HEK293 (cell line): ENCODE results near the gene FUBP3.

ENCODE experiments used
- CTCF ChIA-PET: fragments of 350-600 bp; formaldehyde crosslinking; extraction: SDS; loops from one replicate; lab custom pipeline; 2021; ENCODE audit warnings: antibody characterized with exemption; lab: Yijun Ruan, JAX
- POLR2A ChIA-PET: fragments of 300-600 bp; formaldehyde crosslinking; extraction: SDS; loops from one replicate; lab custom pipeline; 2020; ENCODE audit warnings: antibody characterized with exemption, inconsistent platforms; lab: Yijun Ruan, JAX
- H3K27ac ChIP-seq: fragments of 200-500 bp; sonication (Bioruptor generic); 2 replicates; pipeline ENCODE4 v1.5.1; 2014; ENCODE audit warnings: low read depth, low read length, control low read depth, inconsistent platforms; ENCODE audit errors: extremely low read depth
- H3K36me3 ChIP-seq, 2 experiments: fragments of 200-500 bp in 1 of 2; sonication (Bioruptor generic) in 1 of 2; 1 replicate in 1 of 2; 2 replicates in 1 of 2; pipeline ENCODE4 v1.5.1; 2014 to 2017; ENCODE audit warnings: inconsistent platforms in 2 of 2, low read length in 2 of 2; ENCODE audit not compliant: control insufficient read depth in 2 of 2, insufficient read depth in 1 of 2
- H3K4me1 ChIP-seq: fragments of 200-500 bp; sonication (Bioruptor generic); 2 replicates; pipeline ENCODE4 v1.5.1; 2014; ENCODE audit warnings: mild to moderate bottlenecking, low read length, inconsistent platforms; ENCODE audit not compliant: control insufficient read depth, insufficient read depth
- H3K4me3 ChIP-seq: 2 replicates; pipeline ENCODE4 v1.5.1; 2011; ENCODE audit warnings: low read depth, mild to moderate bottlenecking, control low read depth, low read length, moderate library complexity
- H3K9me3 ChIP-seq: fragments of 200-500 bp; sonication (Bioruptor generic); 2 replicates; pipeline ENCODE4 v1.5.1; 2014; ENCODE audit warnings: low read depth, low read length, inconsistent platforms; ENCODE audit not compliant: control insufficient read depth, insufficient read depth
- BCL11A ChIP-seq: fragments of 450-650 bp; formaldehyde crosslinking; IDR thresholded peaks from 2 replicates; pipeline ENCODE4 v1.5.1; 2016; ENCODE audit warnings: low read depth, missing biosample characterization, missing genetic modification characterization
- BCL11B ChIP-seq: fragments of 450-650 bp; formaldehyde crosslinking; IDR thresholded peaks from 2 replicates; pipeline ENCODE4 v1.5.1; 2016; ENCODE audit warnings: low read depth, missing biosample characterization, missing genetic modification characterization
- CTCF ChIP-seq: fragments of 450-650 bp; formaldehyde crosslinking; IDR thresholded peaks from 2 replicates; pipeline ENCODE4 v1.5.1; 2016; ENCODE audit warnings: missing biosample characterization, missing genetic modification characterization
- EGR2 ChIP-seq: fragments of 450-650 bp; formaldehyde crosslinking; IDR thresholded peaks from 2 replicates; pipeline ENCODE4 v1.5.1; 2016; ENCODE audit warnings: low read depth, missing biosample characterization, missing genetic modification characterization
- RBAK ChIP-seq: fragments of 450-650 bp; formaldehyde crosslinking; IDR thresholded peaks from 2 replicates; pipeline ENCODE4 v1.5.1; 2016; ENCODE audit warnings: missing biosample characterization, missing genetic modification characterization
- SP2 ChIP-seq: fragments of 450-650 bp; formaldehyde crosslinking; IDR thresholded peaks from 2 replicates; pipeline ENCODE4 v1.5.1; 2016; ENCODE audit warnings: missing biosample characterization, missing genetic modification characterization
- SP3 ChIP-seq: fragments of 450-650 bp; formaldehyde crosslinking; IDR thresholded peaks from 2 replicates; pipeline ENCODE4 v1.5.1; 2016; ENCODE audit warnings: missing biosample characterization, missing genetic modification characterization
- SP7 ChIP-seq: fragments of 450-650 bp; formaldehyde crosslinking; IDR thresholded peaks from 2 replicates; pipeline ENCODE4 v1.5.1; 2016; ENCODE audit warnings: missing biosample characterization, missing genetic modification characterization
- WT1 ChIP-seq: fragments of 450-650 bp; formaldehyde crosslinking; IDR thresholded peaks from 2 replicates; pipeline ENCODE4 v1.5.1; 2016; ENCODE audit warnings: missing biosample characterization, missing genetic modification characterization
- YY2 ChIP-seq: fragments of 450-650 bp; formaldehyde crosslinking; IDR thresholded peaks from 2 replicates; pipeline ENCODE4 v1.5.1; 2016; ENCODE audit warnings: missing biosample characterization, missing genetic modification characterization
- ZBTB1 ChIP-seq: fragments of 450-650 bp; formaldehyde crosslinking; IDR thresholded peaks from 2 replicates; pipeline ENCODE4 v1.5.1; 2016; ENCODE audit warnings: missing biosample characterization, missing genetic modification characterization
- ZFHX2 ChIP-seq: fragments of 450-650 bp; formaldehyde crosslinking; conservative IDR thresholded peaks from 2 replicates; pipeline ENCODE4 v1.5.1; 2016; ENCODE audit warnings: missing biosample characterization, missing genetic modification characterization
- ZNF155 ChIP-seq: fragments of 450-650 bp; formaldehyde crosslinking; IDR thresholded peaks from 2 replicates; pipeline ENCODE4 v1.5.1; 2016; ENCODE audit warnings: missing biosample characterization, missing genetic modification characterization
- ZNF510 ChIP-seq: fragments of 450-650 bp; formaldehyde crosslinking; IDR thresholded peaks from 2 replicates; pipeline ENCODE4 v1.5.1; 2018; ENCODE audit warnings: mild to moderate bottlenecking, missing genetic modification characterization, missing biosample characterization; ENCODE audit not compliant: insufficient replicate concordance
- ZNF514 ChIP-seq: fragments of 450-650 bp; formaldehyde crosslinking; IDR thresholded peaks from 2 replicates; pipeline ENCODE4 v1.5.1; 2016; ENCODE audit warnings: missing biosample characterization, missing genetic modification characterization
- ZNF521 ChIP-seq: fragments of 450-650 bp; formaldehyde crosslinking; IDR thresholded peaks from 2 replicates; pipeline ENCODE4 v1.5.1; 2017; ENCODE audit warnings: missing biosample characterization, mild to moderate bottlenecking, missing genetic modification characterization
- ZNF76 ChIP-seq: fragments of 450-650 bp; formaldehyde crosslinking; IDR thresholded peaks from 2 replicates; pipeline ENCODE4; 2016; ENCODE audit warnings: low read depth, missing biosample characterization, missing genetic modification characterization, borderline replicate concordance
- ZSCAN30 ChIP-seq: fragments of 450-650 bp; IDR thresholded peaks from 2 replicates; pipeline ENCODE4 v1.5.1; 2018; ENCODE audit warnings: missing biosample characterization, mild to moderate bottlenecking, missing genetic modification characterization, moderate library complexity

FUBP3 gene

GRCh38 chr9:130607640-130608420 lies 28.5 kb downstream of the FUBP3 start:
- H3K27ac ChIP-seq, result no peak overlapping the region
- no peaks in the 10 kb centered on the region for H3K9me3 ChIP-seq
- H3K4me1 ChIP-seq, result no peaks in the 10 kb centered on the region
- ChIA-PET CTCF (interaction anchor here (0.6 kb wide), 1 partner anchor 126 kb away, joined by 3 read pairs; no protein-coding TSS in a partner anchor), POLR2A (no interaction called here)
- TF ChIP-seq ZNF76 (tag by site-specific recombination) (no peak), CTCF (tag by site-specific recombination) (no peak), ZFHX2 (tag by site-specific recombination) (no peak)
- no peak overlapping the region for H3K4me3 ChIP-seq
- H3K36me3 ChIP-seq, result peaks cover 23 to 70% of the 10 kb centered on the region in 2 experiments

- Histone ChIP-seq H3K4me1 (no peaks in the 10 kb centered on the region), H3K27ac (no peak overlapping the region), H3K9me3 (no peaks in the 10 kb centered on the region), H3K4me3 (no peak overlapping the region), H3K36me3 (peaks cover 23 to 72% of the 10 kb centered on the region in 2 experiments)
- ChIA-PET CTCF (interaction anchor here (0.6 to 0.7 kb wide), 2 partner anchors 90 to 148 kb away, joined by 3 read pairs; no protein-coding TSS in a partner anchor), POLR2A (no interaction called here)
- TF ChIP-seq SP3, result no peak
- TF ChIP-seq ZSCAN30 (tag by site-specific recombination), result no peak
- no peak for TF ChIP-seq RBAK (tag by site-specific recombination)
- TF ChIP-seq ZBTB1, result no peak
- TF ChIP-seq ZNF510 (tag by site-specific recombination), result no peak
- TF ChIP-seq BCL11A (tag by site-specific recombination), result no peak
- TF ChIP-seq SP7 (tag by site-specific recombination), result no peak
- no peak for TF ChIP-seq ZNF514 (tag by site-specific recombination)
- no peak for TF ChIP-seq ZNF155 (tag by site-specific recombination)
- no peak for TF ChIP-seq BCL11B (tag by site-specific recombination)
- no peak for TF ChIP-seq ZNF521
- no peak for TF ChIP-seq EGR2
- no peak for TF ChIP-seq SP2 (tag by site-specific recombination)
- TF ChIP-seq WT1 (tag by site-specific recombination), result no peak
- no peak for TF ChIP-seq CTCF (tag by site-specific recombination)
- no peak for TF ChIP-seq YY2 (tag by site-specific recombination)
These were observed 29.3 kb downstream of the FUBP3 start for GRCh38 chr9:130608554-130609134.
